Mammary microvascular endothelial cell (primary cell): ENCODE results near the gene CTPS1. TPM values are rescaled to one million over a fixed set of nuclear protein-coding genes. Genes with fewer than 3 reads are reported as not detected.

Experiments used
- total RNA-seq: library from RNA; depleted of rRNA; stranded (reverse); fragments of >200 nt; gene quantifications from 2 replicates; pipeline ENCODE4 v1.2.3, GENCODE V29; 2015

Gene CTPS1, protein sequence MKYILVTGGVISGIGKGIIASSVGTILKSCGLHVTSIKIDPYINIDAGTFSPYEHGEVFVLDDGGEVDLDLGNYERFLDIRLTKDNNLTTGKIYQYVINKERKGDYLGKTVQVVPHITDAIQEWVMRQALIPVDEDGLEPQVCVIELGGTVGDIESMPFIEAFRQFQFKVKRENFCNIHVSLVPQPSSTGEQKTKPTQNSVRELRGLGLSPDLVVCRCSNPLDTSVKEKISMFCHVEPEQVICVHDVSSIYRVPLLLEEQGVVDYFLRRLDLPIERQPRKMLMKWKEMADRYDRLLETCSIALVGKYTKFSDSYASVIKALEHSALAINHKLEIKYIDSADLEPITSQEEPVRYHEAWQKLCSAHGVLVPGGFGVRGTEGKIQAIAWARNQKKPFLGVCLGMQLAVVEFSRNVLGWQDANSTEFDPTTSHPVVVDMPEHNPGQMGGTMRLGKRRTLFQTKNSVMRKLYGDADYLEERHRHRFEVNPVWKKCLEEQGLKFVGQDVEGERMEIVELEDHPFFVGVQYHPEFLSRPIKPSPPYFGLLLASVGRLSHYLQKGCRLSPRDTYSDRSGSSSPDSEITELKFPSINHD
- total RNA-seq, result 28.9 and 37.2 TPM in 2 replicates

DNA sequence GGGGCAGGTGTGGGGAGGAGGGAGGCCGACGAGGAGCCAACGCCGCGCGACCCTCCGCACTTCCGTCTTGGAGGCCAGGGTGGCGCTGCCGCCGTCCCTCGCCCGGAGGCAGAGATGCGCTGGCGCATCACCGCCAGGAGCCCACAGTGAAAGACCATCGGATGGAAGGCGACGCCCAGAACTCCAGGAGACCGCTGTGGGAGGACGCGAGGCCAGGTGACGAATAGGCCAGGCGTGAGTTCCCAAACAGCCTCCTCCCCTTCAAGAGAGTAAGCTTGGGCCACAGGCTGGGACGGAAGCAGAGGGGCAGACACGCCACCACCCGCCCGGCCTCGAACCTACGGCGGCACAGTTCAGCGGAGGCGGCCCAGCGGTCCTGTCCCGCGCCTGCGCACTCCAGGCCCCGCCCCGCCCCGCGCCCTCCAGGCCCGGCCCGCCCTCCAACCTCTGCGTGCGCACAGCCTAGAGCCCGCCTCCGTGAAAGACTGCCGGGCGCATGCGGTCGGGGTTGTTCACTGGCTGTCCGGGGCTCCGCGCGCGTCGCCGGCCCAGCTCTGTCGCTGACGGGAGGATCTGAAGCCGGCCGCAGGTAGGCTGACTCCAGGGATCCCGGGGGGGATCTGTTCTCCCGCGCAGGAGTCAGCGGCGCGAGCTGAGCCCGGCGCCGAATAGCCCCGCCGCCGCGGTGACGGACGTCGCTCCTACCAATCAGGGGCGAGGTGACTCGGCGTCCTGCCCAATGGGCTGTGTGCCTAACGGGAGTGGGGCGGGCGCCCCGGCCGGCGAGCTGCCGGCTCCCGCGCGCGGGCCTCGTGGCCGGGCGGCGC, at the start of gene CTPS1:
CTPS1 (plus strand) TSS at position 456 of the 827 bp plus-strand sequence. CDS start 3,595 bp downstream, outside the sequence.

DNA sequence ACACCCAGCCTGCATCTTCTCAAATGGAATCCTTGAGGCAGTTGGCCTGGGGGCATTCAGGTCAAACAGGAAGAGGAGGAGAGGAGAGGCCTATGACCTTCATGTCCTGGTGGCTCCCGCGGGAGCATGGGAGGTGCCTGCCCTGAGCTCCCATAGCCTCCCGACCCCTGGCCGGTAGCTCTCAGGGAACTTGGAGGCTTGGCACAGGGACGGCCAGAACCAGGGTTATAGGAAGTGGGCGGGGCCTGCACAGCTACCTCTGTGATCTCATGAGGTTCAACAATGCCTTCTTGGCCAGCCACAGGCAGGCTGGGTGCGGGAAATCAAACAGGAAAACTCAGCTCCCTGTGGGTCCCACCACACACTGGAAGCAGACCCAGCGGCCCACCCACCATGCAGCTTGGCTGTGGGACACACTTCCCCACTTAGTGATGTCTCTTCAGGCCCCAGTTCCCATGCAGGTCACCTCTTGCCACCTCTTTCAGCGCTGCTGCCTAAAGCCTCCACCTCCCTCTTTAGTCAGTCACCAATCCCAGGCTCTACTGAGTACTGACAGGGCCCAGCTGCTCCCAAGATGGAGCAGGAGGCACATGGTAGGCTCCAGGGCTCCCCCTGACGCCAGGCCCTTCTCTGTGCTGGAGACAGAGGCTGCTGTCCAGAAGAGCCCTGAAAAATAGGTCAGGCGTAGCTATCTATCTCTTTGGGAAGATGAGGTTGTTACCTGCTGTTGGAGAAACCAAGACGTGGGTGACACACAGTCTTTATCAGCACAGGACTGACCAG, 42.2 kb downstream of the CTPS1 start, which contains the start of gene SLFNL1:
SLFNL1 (minus strand) TSS at position 200 of the 783 bp plus-strand sequence. CDS start 1,065 bp downstream, outside the sequence.

Other genes starting within 250 kb of the CTPS1 start
- gene KCNQ4, start 195.9 kb upstream of the CTPS1 start, total RNA-seq, result not detected in 2 replicates
- 6.1 and 11.2 TPM in 2 replicates for gene CITED4, start 117.3 kb upstream of the CTPS1 start, total RNA-seq
- under 0.01 and 0.07 TPM in 2 replicates for gene SLFNL1, start 42.0 kb downstream of the CTPS1 start, total RNA-seq